H9 (cell line): ENCODE results near the gene MRPS11. TPM values are rescaled to one million over a fixed set of nuclear protein-coding genes. Genes with fewer than 3 reads are reported as not detected.

ENCODE experiments used
- DNase-seq: peaks from one replicate; pipeline ENCODE4 v3.0.0-alpha.2; 2017
- H2AFZ ChIP-seq: one replicate; pipeline ENCODE4 v1.6.1; 2013; ENCODE audit warnings: mild to moderate bottlenecking, low read length, control low read depth, moderate library complexity
- H2AK5ac ChIP-seq: 2 replicates; pipeline ENCODE4 v1.6.1; 2013; ENCODE audit warnings: low read length, control low read depth, mixed read lengths; ENCODE audit not compliant: insufficient read length
- H2BK120ac ChIP-seq: one replicate; pipeline ENCODE4 v1.6.1; 2013; ENCODE audit warnings: low read depth, mild to moderate bottlenecking, low read length, control low read depth, inconsistent platforms; ENCODE audit not compliant: poor library complexity, severe bottlenecking
- H2BK12ac ChIP-seq: 2 replicates; pipeline ENCODE4 v1.6.1; 2013; ENCODE audit warnings: low read length, control low read depth, mixed read lengths, low read depth; ENCODE audit not compliant: insufficient read length
- H2BK15ac ChIP-seq: 2 replicates; pipeline ENCODE4 v1.6.1; 2013; ENCODE audit warnings: low read depth, low read length, control low read depth
- H2BK20ac ChIP-seq: one replicate; pipeline ENCODE4 v1.6.1; 2013; ENCODE audit warnings: low read depth, mild to moderate bottlenecking, low read length, control low read depth, inconsistent platforms; ENCODE audit not compliant: poor library complexity, severe bottlenecking
- H2BK5ac ChIP-seq: 2 replicates; pipeline ENCODE4 v1.6.1; 2013; ENCODE audit warnings: low read length, control low read depth, mixed read lengths; ENCODE audit not compliant: insufficient read length
- H3K14ac ChIP-seq: 2 replicates; pipeline ENCODE4 v1.6.1; 2013; ENCODE audit warnings: low read length, control low read depth; ENCODE audit not compliant: insufficient read depth
- H3K18ac ChIP-seq: 2 replicates; pipeline ENCODE4 v1.6.1; 2013; ENCODE audit warnings: low read depth, mild to moderate bottlenecking, mixed read lengths, low read length, control low read depth; ENCODE audit not compliant: insufficient read length
- H3K23ac ChIP-seq: 2 replicates; pipeline ENCODE4 v1.6.1; 2013; ENCODE audit warnings: low read length, control low read depth, mixed read lengths, low read depth; ENCODE audit not compliant: insufficient read length
- H3K23me2 ChIP-seq: 2 replicates; pipeline ENCODE4 v1.6.1; 2013; ENCODE audit warnings: low read depth, mild to moderate bottlenecking, mixed read lengths, low read length, control low read depth; ENCODE audit not compliant: insufficient read length, poor library complexity, severe bottlenecking
- H3K27ac ChIP-seq: 2 replicates; pipeline ENCODE4 v1.5.1; 2013; ENCODE audit warnings: low read length, control low read depth, mixed read lengths, low read depth; ENCODE audit not compliant: insufficient read length
- H3K27me3 ChIP-seq: 2 replicates; pipeline ENCODE4 v1.6.1; 2013; ENCODE audit warnings: low read length, control low read depth, inconsistent platforms; ENCODE audit not compliant: insufficient read depth
- H3K4ac ChIP-seq: 2 replicates; pipeline ENCODE4 v1.6.1; 2013; ENCODE audit warnings: low read depth, mild to moderate bottlenecking, control low read depth, inconsistent platforms, low read length, moderate library complexity
- H3K4me1 ChIP-seq: 2 replicates; pipeline ENCODE4 v1.6.1; 2013; ENCODE audit warnings: low read length, control low read depth, inconsistent platforms; ENCODE audit not compliant: insufficient read depth
- H3K4me2 ChIP-seq: 2 replicates; pipeline ENCODE4 v1.6.1; 2013; ENCODE audit warnings: low read length, control low read depth, mixed read lengths; ENCODE audit not compliant: insufficient read length, insufficient read depth
- H3K56ac ChIP-seq: 2 replicates; pipeline ENCODE4 v1.6.1; 2013; ENCODE audit warnings: low read depth, mild to moderate bottlenecking, mixed read lengths, low read length, control low read depth; ENCODE audit not compliant: insufficient read length
- H3K79me1 ChIP-seq: 2 replicates; pipeline ENCODE4 v1.6.1; 2013; ENCODE audit warnings: low read depth, mild to moderate bottlenecking, moderate library complexity, low read length, control low read depth, inconsistent platforms; ENCODE audit not compliant: insufficient read depth, poor library complexity, severe bottlenecking
- H3K79me2 ChIP-seq: 2 replicates; pipeline ENCODE4 v1.6.1; 2013; ENCODE audit warnings: low read length, control low read depth, inconsistent platforms; ENCODE audit not compliant: insufficient read depth
- H3K9ac ChIP-seq: 2 replicates; pipeline ENCODE4 v1.6.1; 2013; ENCODE audit warnings: low read length, control low read depth, mixed read lengths; ENCODE audit not compliant: insufficient read length; ENCODE audit errors: extremely low read depth
- H3K9me3 ChIP-seq: one replicate; pipeline ENCODE4 v1.6.1; 2013; ENCODE audit warnings: low read depth, low read length, inconsistent platforms; ENCODE audit not compliant: control insufficient read depth
- H3T11ph ChIP-seq: one replicate; pipeline ENCODE4 v1.6.1; 2013; ENCODE audit warnings: mild to moderate bottlenecking, low read length, control low read depth, inconsistent platforms
- H4K20me1 ChIP-seq: one replicate; pipeline ENCODE4 v1.6.1; 2013; ENCODE audit not compliant: control insufficient read depth, insufficient read length, insufficient read depth
- H4K5ac ChIP-seq: 2 replicates; pipeline ENCODE4 v1.6.1; 2013; ENCODE audit warnings: low read depth, mild to moderate bottlenecking, mixed read lengths, low read length, control low read depth; ENCODE audit not compliant: insufficient read length
- H4K8ac ChIP-seq: replicated peaks from 2 replicates; pipeline ENCODE4 v1.6.1; 2013; ENCODE audit warnings: low read length, control low read depth, mixed read lengths, low read depth; ENCODE audit not compliant: insufficient read length
- H4K91ac ChIP-seq: 2 replicates; pipeline ENCODE4 v1.6.1; 2013; ENCODE audit warnings: low read depth, mild to moderate bottlenecking, moderate library complexity, mixed read lengths, low read length, control low read depth; ENCODE audit not compliant: insufficient read length
- H3K27ac Mint-ChIP-seq, 3 experiments: 2 replicates in 2 of 3; 3 replicates in 1 of 3; pipeline ENCODE4 v1.8.0; 2020 to 2021; ENCODE audit warnings: mixed read lengths in 3 of 3, mild to moderate bottlenecking in 1 of 3, moderate library complexity in 1 of 3
- H3K27me3 Mint-ChIP-seq: 2 replicates; pipeline ENCODE4 v1.8.0; 2021; ENCODE audit warnings: low read depth, mild to moderate bottlenecking, moderate library complexity, mixed read lengths
- H3K36me3 Mint-ChIP-seq, 3 experiments: 2 replicates in 2 of 3; 3 replicates in 1 of 3; pipeline ENCODE4 v1.8.0; 2020 to 2021; ENCODE audit warnings: low read depth in 3 of 3, mixed read lengths in 3 of 3; ENCODE audit not compliant: insufficient read depth in 1 of 3
- H3K4me1 Mint-ChIP-seq, 2 experiments: 2 replicates each; pipeline ENCODE4 v1.8.0; 2020; ENCODE audit warnings: mixed read lengths in 2 of 2
- H3K4me3 Mint-ChIP-seq, 2 experiments: 2 replicates in 1 of 2; 3 replicates in 1 of 2; pipeline ENCODE4 v1.8.0; 2020 to 2021; ENCODE audit warnings: mild to moderate bottlenecking in 2 of 2, mixed read lengths in 2 of 2, moderate library complexity in 1 of 2
- H3K9me3 Mint-ChIP-seq, 2 experiments: 2 replicates in 1 of 2; 3 replicates in 1 of 2; pipeline ENCODE4 v1.8.0; 2020; ENCODE audit warnings: mild to moderate bottlenecking in 2 of 2, mixed read lengths in 2 of 2, moderate library complexity in 1 of 2
- WGBS: extraction: QIAGEN DNeasy Blood & Tissue Kit; methylation state at CpG from one replicate; pipeline ENCODE4 v1.1.7; 2013; ENCODE audit warnings: missing lambda C conversion rate, low lambda C conversion rate, mixed read lengths; ENCODE audit not compliant: insufficient read length; ENCODE audit errors: extremely low coverage; 5-methylcytosine and 5-hydroxymethylcytosine counted together
- total RNA-seq: library from RNA; stranded (reverse); gene quantifications from 2 replicates; pipeline ENCODE4 v1.2.1, GENCODE V29; 2021
- TF ChIP-seq, protein P1 (sequence below): fragments of 200-600 bp; sonication (generic); conservative IDR thresholded peaks from 3 replicates; pipeline ENCODE4 v1.8.0; 2021; ENCODE audit warnings: antibody characterized with exemption, mild to moderate bottlenecking

The MRPS11 gene
- total RNA-seq, 1 experiment from 2014 or later = 54.5 TPM

GRCh38 chr15:88448991-88449461 lies 18.5 kb upstream of the MRPS11 start:
- no peak overlapping the region for H4K5ac ChIP-seq
- no peak overlapping the region for H3T11ph ChIP-seq
- no peak overlapping the region for H3K56ac ChIP-seq
- no peak overlapping the region for H3K18ac ChIP-seq
- H3K79me1 ChIP-seq = no peaks in the 10 kb centered on the region
- H3K23ac ChIP-seq = no peak overlapping the region
- no peaks in the 10 kb centered on the region for H3K36me3 Mint-ChIP-seq
- H2AFZ ChIP-seq = no peak overlapping the region
- no peak overlapping the region for H3K4me3 Mint-ChIP-seq
- H3K4ac ChIP-seq = no peak overlapping the region
- H2BK20ac ChIP-seq = no peak overlapping the region
- H3K27me3 ChIP-seq = no peaks in the 10 kb centered on the region; the same call in 1 of the 2 replicates
- H3K9me3 Mint-ChIP-seq = peaks cover 6 to 7% of the 10 kb centered on the region in 2 experiments
- no peak overlapping the region for H3K27ac ChIP-seq
- WGBS = no CpG with 5 or more reads among the region's 5 CpGs
- no peaks in the 10 kb centered on the region for H4K20me1 ChIP-seq
- no peak overlapping the region for H2BK12ac ChIP-seq
- TF ChIP-seq, protein P1, sequence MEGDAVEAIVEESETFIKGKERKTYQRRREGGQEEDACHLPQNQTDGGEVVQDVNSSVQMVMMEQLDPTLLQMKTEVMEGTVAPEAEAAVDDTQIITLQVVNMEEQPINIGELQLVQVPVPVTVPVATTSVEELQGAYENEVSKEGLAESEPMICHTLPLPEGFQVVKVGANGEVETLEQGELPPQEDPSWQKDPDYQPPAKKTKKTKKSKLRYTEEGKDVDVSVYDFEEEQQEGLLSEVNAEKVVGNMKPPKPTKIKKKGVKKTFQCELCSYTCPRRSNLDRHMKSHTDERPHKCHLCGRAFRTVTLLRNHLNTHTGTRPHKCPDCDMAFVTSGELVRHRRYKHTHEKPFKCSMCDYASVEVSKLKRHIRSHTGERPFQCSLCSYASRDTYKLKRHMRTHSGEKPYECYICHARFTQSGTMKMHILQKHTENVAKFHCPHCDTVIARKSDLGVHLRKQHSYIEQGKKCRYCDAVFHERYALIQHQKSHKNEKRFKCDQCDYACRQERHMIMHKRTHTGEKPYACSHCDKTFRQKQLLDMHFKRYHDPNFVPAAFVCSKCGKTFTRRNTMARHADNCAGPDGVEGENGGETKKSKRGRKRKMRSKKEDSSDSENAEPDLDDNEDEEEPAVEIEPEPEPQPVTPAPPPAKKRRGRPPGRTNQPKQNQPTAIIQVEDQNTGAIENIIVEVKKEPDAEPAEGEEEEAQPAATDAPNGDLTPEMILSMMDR = no peak
- H2BK5ac ChIP-seq = no peak overlapping the region
- H3K27ac Mint-ChIP-seq = no peak overlapping the region
- H3K9ac ChIP-seq = no peak overlapping the region
- H3K4me1 Mint-ChIP-seq = peaks cover 6 to 12% of the 10 kb centered on the region in 2 experiments; a peak in 2 of 4 replicates
- H3K27me3 Mint-ChIP-seq = peaks cover 46% of the 10 kb centered on the region
- no peaks in the 10 kb centered on the region for H3K9me3 ChIP-seq
- H3K23me2 ChIP-seq = no peaks in the 10 kb centered on the region
- DNase-seq = no peak
- H3K4me1 ChIP-seq = no peaks in the 10 kb centered on the region
- no peak overlapping the region for H3K4me2 ChIP-seq
- H4K8ac ChIP-seq = no peak overlapping the region
- H3K79me2 ChIP-seq = no peaks in the 10 kb centered on the region
- H2BK15ac ChIP-seq = no peak overlapping the region
- H3K14ac ChIP-seq = no peak overlapping the region
- H2AK5ac ChIP-seq = no peak overlapping the region
- no peak overlapping the region for H4K91ac ChIP-seq
- H2BK120ac ChIP-seq = no peak overlapping the region
